Stimulated activated CD8-positive, alpha-beta memory T cell treated with anti-CD3 and anti-CD28 coated beads, Interleukin-15, amount 100 ng/mL, for 48 hours (primary cell): Measurements from ENCODE around the gene TUBGCP5.

Source experiments
- DNase-seq, 2 donors: peaks; one replicate each; pipeline ENCODE4 v3.0.0-alpha.2; 2020; ENCODE audit warnings: low read depth in 2 of 2

Gene TUBGCP5

DNA sequence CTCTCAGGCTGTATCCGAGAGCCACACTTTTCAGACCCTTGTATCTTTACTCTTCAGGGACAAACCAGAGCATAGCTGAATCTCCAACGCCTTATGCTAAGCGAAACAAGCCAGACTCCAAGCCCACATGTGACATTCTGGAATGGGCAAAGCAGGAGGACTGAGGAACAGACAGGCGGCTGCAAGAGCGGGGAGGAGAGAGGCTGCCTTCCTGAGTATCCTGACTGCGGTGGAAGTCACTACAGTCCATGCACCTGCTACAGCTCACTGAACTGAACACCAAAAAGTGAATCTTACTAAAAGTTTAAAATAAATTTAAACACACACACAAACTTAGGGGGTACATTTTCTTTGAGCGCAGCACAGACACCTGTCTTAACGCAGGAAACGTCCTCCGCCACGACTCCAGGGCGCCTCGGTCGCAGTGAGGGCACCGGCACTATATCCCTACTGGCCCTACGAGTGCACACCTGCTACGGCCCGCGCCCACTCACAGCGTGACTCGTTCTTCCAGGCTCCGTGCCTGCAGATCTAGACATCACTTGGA lies 60.6 kb downstream of the TUBGCP5 start:
- no peak for DNase-seq

GRCh38 chr15:22974745-22975144 lies 64.6 kb downstream of the TUBGCP5 start:
- no peak for DNase-seq

- DNase-seq = no peak
Observed at GRCh38 chr15:22973987-22974386, 65.4 kb downstream of the TUBGCP5 start.

DNA sequence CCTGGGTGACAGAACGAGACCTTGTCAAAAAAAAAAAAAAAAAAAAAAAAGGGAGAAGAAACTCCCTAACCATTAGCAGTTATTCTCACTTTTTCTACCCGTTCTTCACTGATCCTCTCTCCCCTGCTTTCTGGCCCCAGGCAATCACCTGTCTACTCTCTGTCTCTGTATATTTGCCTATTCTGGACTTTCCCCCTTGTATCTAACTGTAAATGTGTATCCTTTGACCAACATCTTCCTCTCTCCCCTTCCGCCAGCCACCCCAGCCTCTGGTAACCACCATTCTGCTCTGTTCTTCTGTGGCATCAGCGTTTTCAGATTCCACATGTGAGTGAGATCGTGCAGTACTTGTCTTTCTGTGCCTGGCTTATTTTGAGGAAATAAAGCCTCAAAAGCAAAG lies 66.1 kb downstream of the TUBGCP5 start:
- DNase-seq = no peak

DNA sequence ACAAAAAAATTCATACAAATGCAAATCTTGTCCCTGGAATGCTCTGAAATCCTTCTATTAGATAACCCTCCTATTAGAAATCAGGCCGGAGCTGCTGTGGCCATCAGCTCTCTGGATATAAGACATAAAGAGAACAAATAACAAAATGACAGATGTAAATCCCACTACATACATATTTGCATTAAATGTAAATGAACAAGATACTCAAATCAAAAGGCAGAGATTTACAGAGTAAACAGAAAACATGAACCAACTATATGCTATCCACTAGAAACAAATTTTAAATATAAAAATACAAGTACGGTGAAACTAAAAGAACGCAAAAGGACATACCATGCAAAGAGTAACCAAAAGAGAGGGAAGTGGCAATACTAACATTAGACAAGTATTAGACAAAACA lies 69.9 kb downstream of the TUBGCP5 start:
- no peak for DNase-seq

- DNase-seq = no peak
Observed at GRCh38 chr15:22968366-22968765, 71.0 kb downstream of the TUBGCP5 start.

- no peak for DNase-seq
Observed at GRCh38 chr15:22967084-22967770, 72.1 kb downstream of the TUBGCP5 start.

DNA sequence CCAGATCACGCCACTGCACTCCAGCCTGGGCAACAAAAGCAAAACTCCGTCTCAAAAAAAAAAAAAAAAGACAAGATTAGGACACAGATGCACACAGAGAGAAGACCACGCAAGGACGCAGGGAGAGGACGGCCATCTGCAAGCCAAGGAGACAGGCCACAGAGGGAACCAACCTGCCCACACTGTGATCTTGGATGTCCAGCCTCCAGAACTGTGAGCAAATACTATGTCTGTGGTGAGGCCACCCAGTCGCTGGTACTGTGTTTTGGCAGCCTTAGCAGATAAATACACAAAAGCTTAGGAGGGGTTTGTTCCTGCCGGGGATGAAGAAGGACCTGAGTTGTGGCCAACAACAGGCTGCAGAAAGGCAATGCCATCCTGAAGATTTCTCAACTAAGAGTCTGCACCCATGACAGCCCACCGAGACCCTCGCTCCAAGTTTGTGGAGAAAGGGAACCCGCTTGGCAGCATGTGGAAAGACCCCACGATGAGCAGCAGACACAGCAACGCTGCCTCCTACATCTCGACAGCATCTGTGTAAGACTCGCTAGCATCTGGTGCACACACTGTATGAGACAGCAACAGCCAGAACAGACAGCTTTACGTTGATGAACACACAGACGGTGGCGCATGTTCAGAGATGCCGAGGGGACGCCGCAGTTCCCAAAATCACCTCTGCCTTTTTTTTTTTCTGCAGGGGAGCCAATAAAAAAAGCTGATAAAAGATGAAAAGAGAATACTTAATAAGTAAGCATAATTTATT lies 72.9 kb downstream of the TUBGCP5 start:
- no peak for DNase-seq

GRCh38 chr15:22963641-22964040 lies 75.7 kb downstream of the TUBGCP5 start:
- DNase-seq = no peak

DNA sequence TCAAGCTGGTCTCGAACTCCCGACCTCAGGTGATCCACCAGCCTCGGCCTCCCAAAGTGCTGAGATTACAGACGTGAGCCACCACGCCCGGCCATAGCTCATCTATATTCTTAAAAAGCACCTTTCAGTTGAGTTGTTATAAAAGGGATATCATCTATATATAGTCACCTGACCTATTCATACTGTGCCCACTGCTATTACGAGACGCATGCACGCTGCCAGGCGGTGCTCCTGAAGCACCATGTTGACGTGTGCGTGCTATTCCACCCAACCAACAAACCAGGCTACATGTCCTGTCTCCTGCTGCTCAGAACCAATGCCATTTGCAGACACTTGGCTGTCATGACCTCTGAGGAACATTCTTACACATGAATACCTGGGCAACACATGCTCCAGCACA lies 76.8 kb downstream of the TUBGCP5 start:
- DNase-seq = no peak

DNA sequence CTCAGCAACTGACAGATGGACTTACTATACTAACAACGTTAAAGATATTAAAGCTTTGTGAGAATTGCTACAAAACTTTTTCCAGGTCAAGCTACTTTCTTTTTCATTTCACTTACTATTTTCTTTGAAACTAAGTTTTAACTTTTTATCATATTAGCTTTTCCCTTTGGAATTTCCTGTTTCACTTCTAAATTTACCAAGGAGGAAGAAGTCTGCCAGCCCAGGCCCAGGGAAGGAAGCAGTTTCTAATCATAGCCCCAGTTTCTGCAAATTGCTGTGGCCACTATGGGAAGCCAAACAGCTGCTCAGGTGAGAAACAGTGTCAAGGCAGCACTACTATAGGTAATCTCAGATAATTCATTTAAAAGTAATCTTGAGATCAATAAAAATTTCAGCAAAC lies 77.6 kb downstream of the TUBGCP5 start:
- no peak for DNase-seq

DNA sequence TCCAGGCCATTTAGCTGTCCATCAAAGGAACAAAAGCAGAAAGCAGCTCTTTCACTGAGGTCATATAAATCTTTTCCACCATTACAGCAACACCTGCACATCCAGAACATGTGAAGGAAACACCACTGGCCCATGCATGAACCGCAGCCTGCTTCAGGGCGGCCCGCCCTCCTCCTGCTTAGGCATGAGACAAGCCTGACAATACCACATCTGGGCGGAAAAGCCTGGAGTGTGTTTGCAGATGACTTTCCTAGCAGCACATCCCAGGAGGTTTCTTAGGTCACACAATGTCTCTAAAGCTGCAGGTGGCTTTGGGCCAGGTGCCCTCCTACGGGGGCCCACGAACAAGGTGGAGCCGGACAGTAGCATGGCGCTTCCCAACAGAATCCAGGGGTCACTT lies 78.8 kb downstream of the TUBGCP5 start:
- DNase-seq = no peak

DNA sequence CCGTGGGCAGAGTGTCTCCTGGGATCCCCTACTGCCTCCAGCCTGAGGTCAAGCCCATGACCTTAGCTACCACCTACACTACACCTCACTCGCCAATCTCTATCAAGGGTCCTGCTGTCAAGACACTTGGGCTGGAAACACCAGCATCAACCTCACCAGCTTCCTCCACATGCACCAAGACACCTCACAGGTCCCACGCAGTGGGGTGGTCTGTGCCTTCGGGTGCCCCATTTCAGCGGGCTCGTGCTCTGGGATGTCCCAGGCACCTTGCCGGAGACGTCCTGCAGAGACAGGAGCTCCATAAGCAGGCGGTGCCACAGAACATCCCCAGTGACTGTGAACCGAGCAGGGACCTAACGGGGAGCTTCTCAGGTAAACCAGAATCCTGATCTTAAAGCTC lies 79.2 kb downstream of the TUBGCP5 start:
- DNase-seq = no peak

DNA sequence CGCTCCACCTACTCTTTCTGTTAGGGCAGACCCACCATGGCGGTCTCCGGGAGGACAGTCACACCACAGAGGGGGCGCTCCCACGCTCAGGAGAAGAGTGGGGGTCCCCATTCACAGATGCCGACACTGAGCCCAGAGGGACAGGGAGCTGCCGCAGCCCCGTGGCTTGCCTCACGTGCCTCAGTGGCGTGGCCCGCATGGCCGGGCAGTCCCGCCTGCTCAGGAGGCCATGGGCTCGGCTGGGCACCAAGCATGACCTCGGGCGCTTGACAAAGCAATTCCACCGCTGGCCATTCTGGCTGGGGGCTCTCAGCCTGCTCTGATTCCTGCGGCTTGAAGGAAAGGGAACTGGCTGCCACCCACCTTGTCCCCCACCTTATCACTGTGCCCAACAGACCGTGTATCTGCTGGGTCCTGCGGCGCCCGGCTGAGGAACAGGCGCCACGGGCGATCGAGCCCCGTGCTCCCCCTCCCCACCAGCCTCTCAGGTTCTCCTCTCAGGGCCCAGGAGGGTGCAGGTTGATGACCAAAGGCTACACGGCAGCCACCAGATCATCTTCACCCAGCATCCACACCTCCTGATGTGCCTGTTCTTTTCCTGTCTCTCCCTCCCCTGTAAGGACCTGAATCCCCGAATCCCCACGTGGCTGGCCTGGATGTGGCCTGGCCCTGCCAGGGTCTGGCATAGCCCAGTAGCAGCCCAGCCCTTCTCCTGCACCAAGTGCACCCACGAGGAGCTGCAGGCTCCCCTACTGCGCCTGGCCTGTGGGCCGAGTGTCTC lies 79.9 kb downstream of the TUBGCP5 start:
- no peak for DNase-seq

DNA sequence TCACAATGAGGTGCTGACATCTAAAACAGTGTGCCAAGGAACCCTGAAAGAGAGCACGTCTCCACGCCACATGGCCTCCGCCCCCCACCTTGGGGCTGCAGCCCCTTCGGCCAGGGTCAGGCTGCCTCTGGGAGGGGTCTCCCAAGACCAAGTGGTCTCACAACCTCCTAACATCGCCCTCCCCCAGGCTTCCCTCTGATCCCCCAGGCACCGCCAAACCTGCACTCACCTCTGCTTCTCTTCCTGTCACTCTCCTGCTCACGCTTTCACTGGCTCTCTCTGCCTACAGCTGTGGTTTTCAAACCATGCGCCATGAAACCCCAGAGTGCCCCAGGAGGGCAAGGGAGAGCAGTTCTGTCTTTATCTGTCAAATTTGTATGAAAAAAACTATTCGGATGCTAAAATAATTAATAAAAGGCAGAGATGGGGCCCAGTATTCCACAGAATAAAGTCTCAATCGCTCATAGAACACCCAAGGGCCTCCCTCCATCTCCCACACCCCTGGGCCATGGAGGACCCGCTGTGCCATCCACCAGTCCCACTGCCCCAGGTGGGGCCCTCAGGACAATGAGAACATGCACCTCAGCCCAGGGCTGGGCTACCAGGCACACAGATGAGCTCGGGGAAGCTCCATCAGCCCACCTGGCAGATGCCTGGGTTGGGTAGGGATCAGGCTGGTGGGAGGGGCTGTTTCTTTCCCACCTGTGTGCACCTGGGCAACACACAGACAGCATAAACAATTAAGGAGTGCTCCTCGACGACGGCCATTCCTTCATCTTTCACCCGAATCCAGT lies 80.7 kb downstream of the TUBGCP5 start:
- no peak for DNase-seq

DNA sequence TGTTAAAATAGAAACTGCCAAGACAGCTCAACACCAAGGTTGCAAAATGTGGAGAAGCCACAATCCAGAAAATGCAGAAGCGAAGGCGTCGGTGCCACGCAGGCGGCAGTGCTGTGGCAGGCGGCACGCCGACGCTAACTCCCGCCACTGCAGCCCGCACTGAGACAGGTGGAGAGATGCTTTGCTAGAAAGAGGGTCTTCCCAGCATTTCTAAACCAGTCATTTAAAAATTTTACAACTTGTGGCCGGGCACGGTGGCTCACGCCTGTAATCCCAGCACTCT lies 82.5 kb downstream of the TUBGCP5 start:
- no peak for DNase-seq

GRCh38 chr15:22956257-22956977 lies 83.0 kb downstream of the TUBGCP5 start:
- DNase-seq = no peak

DNA sequence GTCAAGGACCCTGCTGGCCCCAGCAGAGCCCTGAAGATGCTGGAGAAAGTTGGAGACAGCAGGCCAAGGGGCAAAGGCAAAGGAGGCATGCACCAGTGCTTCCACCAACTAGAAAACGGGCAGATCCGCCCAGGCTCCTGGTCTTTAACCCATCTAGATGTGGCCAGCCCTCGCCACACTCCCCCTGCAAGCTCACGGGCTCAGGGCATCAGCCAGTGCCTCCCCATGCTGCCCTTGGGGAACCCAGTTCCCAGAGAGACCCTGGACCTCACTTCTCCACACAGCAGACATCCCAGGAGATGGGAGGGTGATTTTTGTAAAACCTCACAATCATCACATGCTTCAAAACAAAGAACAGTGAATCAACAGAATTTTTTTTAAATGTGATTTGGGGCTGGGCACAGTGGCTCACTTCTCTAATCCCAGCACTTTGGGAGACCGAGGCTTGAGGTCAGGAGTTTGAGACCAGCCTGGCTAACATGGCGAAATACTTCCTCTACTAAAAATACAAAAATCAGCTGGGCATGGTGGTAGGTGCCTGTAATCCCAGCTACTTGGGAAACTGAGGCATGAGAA lies 83.7 kb downstream of the TUBGCP5 start:
- DNase-seq = no peak

- no peak for DNase-seq
Observed at GRCh38 chr15:22954798-22955543, 84.4 kb downstream of the TUBGCP5 start.

DNA sequence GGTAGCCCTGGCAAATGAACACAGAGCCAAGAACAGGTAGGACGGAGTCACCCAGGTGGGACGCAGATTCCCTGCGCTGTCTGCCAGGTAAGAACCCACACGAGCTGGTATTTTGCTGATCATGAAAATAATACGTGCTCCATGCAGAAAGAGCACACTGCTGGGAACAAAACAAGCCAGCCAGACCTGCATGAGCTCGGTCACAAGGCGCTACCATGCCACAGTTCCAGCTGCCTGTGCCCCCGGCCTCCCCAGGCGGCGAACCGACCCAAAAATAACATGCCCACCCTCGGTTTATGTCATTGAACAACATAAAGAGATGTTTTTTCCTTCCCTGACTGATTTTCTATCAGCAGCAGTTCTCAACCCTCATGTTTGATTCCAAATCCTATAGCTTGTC lies 85.0 kb downstream of the TUBGCP5 start:
- DNase-seq = no peak
